Stimulated activated CD4-positive, alpha-beta T cell treated with anti-CD3 and anti-CD28 coated beads, Interleukin-1b, Interleukin-23, amount 100 ng/mL, for 1 hour (primary cell): ENCODE measurements around the gene MISP.

Experiments
- DNase-seq, 2 donors: peaks; one replicate each; pipeline ENCODE4 v3.0.0-alpha.2; 2020; ENCODE audit warnings: low read depth in 2 of 2

MISP gene

DNA sequence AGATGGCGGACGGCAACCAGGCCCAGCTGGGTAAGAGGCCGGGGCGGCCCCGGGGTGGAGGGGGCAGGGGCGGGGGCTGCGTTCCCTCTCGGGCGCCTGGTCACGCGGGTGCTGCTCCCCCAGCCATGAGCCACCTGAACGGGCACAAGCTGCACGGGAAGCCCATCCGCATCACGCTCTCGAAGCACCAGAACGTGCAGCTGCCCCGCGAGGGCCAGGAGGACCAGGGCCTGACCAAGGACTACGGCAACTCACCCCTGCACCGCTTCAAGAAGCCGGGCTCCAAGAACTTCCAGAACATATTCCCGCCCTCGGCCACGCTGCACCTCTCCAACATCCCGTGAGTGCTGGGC is 57.5 kb downstream of the MISP start:
- DNase-seq: no peak

DNA sequence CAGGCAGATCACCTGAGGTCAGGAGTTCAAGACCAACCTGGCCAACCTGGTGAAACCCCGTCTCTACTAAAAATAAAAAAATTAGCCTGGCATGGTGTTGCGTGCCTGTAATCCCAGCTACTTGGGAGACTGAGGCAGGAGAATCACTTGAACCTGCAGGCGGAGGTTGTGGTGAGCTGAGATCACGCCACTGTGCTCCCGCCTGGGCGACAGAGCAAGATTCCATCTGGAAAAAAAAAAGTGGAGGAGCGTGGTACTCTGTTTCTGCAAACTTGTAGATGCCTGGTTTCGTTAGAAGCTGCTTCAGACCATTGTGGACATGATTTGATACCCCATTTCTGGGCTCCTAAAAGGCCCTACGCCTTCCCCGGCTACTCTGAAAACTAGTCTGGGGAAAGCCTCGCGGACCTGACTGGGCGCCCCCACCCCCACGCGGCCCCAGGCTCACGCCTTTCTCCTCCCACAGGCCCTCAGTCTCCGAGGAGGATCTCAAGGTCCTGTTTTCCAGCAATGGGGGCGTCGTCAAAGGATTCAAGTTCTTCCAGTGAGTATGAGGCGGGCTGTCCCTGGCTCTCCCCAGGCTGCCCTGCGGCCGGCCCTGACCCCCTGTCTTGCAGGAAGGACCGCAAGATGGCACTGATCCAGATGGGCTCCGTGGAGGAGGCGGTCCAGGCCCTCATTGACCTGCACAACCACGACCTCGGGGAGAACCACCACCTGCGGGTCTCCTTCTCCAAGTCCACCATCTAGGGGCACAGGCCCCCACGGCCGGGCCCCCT is 59.4 kb downstream of the MISP start:
- no peak for DNase-seq

DNA sequence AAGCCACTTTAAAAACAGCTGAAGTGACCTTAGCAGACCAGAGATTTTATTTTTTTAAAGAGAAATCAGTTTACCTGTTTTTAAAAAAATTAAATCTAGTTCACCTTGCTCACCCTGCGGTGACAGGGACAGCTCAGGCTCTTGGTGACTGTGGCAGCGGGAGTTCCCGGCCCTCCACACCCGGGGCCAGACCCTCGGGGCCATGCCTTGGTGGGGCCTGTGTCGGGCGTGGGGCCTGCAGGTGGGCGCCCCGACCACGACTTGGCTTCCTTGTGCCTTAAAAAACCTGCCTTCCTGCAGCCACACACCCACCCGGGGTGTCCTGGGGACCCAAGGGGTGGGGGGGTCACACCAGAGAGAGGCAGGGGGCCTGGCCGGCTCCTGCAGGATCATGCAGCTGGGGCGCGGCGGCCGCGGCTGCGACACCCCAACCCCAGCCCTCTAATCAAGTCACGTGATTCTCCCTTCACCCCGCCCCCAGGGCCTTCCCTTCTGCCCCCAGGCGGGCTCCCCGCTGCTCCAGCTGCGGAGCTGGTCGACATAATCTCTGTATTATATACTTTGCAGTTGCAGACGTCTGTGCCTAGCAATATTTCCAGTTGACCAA is 60.1 kb downstream of the MISP start:
- no peak for DNase-seq

DNA sequence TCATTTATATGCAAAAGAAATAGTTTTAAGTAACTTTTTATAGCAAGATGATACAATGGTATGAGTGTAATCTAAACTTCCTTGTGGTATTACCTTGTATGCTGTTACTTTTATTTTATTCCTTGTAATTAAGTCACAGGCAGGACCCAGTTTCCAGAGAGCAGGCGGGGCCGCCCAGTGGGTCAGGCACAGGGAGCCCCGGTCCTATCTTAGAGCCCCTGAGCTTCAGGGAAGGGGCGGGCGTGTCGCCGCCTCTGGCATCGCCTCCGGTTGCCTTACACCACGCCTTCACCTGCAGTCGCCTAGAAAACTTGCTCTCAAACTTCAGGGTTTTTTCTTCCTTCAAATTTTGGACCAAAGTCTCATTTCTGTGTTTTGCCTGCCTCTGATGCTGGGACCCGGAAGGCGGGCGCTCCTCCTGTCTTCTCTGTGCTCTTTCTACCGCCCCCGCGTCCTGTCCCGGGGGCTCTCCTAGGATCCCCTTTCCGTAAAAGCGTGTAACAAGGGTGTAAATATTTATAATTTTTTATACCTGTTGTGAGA is 60.7 kb downstream of the MISP start:
- no peak for DNase-seq

DNA sequence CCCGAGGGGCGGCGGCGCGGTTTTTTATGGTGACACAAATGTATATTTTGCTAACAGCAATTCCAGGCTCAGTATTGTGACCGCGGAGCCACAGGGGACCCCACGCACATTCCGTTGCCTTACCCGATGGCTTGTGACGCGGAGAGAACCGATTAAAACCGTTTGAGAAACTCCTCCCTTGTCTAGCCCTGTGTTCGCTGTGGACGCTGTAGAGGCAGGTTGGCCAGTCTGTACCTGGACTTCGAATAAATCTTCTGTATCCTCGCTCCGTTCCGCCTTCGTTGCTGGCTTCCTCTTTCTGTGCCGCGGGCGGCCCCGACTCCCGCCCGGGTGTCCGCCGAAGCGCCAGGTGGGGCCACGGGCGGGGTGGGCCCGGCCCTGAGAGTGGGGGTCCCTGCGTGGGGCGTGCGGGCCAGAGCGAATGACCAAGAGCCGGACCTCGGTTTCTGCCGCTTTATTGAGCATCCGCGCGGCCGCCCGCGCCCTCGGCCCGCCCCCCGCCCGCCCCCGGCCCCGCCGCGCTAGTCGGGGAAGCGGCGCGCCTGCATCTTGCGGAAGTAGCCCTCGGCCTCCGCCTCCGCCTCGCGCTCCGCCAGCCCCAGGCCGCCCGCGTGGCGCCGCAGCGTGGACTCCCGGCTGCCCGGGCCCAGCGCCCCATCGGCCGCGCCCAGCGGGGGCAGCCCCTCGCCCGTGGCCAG is 61.3 kb downstream of the MISP start:
- no peak for DNase-seq

DNA sequence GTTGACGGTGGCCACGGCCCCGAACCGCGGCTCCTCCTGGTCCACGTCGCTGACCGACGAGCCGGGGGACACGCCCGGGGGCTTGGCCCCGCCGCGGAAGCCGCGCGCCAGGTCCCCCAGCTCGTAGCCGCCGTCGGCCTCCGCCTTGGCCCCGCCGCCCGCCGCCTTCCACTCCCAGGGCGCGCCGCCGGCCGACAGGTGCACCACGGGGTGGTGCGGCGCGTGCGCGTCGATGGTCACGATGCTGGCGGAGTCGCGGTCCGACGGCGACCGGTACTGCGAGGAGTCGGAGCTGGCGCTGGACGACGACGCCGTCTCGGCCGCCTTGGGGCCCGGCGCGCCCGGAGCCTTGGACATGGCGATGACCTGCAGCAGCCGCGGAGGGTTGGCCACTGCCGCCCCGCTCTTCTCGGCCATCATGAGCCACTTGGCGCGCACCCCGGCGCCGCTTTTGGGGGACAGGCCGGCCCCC is 61.9 kb downstream of the MISP start:
- DNase-seq: no peak

DNA sequence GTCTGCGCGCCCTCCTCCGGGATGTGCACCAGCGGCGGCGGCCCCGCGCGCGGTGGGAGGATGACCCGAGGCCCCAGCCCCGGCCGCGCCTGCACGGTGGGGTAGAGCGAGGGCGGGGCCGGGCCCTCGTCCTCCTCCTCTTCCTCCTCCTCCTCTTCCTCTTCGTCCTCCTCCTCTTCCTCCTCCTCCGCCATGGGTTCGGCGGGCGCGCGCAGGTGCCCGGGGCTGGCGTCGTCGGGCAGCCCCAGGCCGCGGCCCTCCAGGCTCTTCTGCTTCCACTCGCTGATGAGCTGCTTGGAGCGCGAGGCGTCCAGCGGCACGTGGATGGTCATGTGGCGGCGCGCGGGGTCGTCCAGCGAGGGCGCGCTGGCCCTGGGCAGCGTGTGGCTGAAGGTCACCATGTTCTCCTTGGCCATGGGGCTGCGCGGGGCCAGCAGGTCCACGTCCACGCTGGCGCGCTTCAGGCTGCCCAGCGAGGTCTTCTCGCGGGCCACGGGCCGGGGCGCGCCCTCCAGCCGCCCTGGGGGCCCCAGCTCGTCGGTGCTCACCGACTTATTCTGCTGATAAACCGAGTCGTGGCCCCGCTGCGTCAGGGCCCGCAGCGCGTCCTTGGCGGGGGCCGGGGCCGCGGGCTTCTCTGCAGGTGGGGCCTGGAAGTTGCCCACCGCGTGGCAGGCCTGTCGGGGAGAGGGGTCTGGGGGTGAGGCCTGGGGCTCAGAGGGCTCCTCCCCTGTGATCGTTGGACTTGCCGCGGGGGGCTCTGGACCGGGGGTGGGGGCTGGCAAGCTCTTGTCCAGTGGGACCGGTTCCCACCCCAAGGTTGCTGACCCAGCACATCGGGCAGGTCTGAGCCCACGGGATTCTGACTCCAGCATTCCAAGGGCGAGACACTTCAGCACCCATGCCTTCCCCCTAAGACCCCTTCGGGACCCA is 62.6 kb downstream of the MISP start:
- DNase-seq: no peak
